B cell (primary cell): Measurements from ENCODE around the gene PARP8. TPM values are rescaled to one million over a fixed set of nuclear protein-coding genes. Genes with fewer than 3 reads are reported as not detected.

Experiments used
- ATAC-seq: fragments of 200-7000 bp; cut with Tn5 transposase; one replicate; pipeline ENCODE4 v1.10.0; 2021; ENCODE audit warnings: low read depth, mild to moderate bottlenecking, moderate number of reproducible peaks, moderate library complexity
- CTCF ChIA-PET: fragments of 350-600 bp; sonication (Branson Sonifier 250); formaldehyde crosslinking; loops from one replicate; lab custom pipeline; 2021; ENCODE audit warnings: antibody characterized with exemption, inconsistent platforms; lab: Charles Lee
- POLR2A ChIA-PET: fragments of 350-600 bp; sonication (Branson Sonifier 250); formaldehyde crosslinking; loops from one replicate; lab custom pipeline; 2021; ENCODE audit warnings: antibody characterized with exemption; lab: Charles Lee
- DNase-seq: peaks from one replicate; pipeline ENCODE4 v3.0.0; 2013
- H2AFZ ChIP-seq: 2 replicates; pipeline ENCODE4 v1.6.1; 2012; ENCODE audit warnings: mild to moderate bottlenecking, low read depth, low read length; ENCODE audit not compliant: insufficient read depth, poor library complexity, severe bottlenecking
- H3K27ac ChIP-seq, 2 donors: 1 replicate in 1 of 2; 2 replicates in 1 of 2; pipeline ENCODE4 v1.5.1; 2012 to 2013; ENCODE audit warnings: low read length in 2 of 2, mild to moderate bottlenecking in 2 of 2, moderate library complexity in 1 of 2
- H3K27me3 ChIP-seq, 4 experiments: fragments of 200-600 bp in 1 of 4; sonication (generic) in 1 of 4; replicated peaks in 1 of 4; 1 replicate in 2 of 4; 2 replicates in 2 of 4; pipeline versions ENCODE4 v1.6.1 to v1.7.0; 2013 to 2016; ENCODE audit warnings: low read length in 3 of 4, mild to moderate bottlenecking in 2 of 4, mixed read lengths in 1 of 4, moderate library complexity in 1 of 4; ENCODE audit not compliant: insufficient read depth in 4 of 4, control insufficient read depth in 3 of 4; ENCODE audit errors: control extremely low read depth in 1 of 4
- H3K36me3 ChIP-seq, 2 experiments: replicated peaks in 1 of 2; 1 replicate in 1 of 2; 2 replicates in 1 of 2; pipeline versions ENCODE4 v1.6.1 to v1.7.1; 2013; ENCODE audit warnings: low read length in 1 of 2; ENCODE audit not compliant: insufficient read depth in 2 of 2, control insufficient read depth in 1 of 2; ENCODE audit errors: control extremely low read depth in 1 of 2, extremely low read depth in 1 of 2
- H3K4me1 ChIP-seq, 2 donors: fragments of 200-600 bp in 1 of 2; sonication (generic) in 1 of 2; 1 replicate in 1 of 2; 2 replicates in 1 of 2; pipeline versions ENCODE4 v1.5.1 to v1.6.1; 2013 to 2017; ENCODE audit warnings: low read length in 2 of 2; ENCODE audit not compliant: control insufficient read depth in 2 of 2, insufficient read depth in 2 of 2
- H3K4me2 ChIP-seq: replicated peaks from 2 replicates; pipeline ENCODE3; 2012; ENCODE audit warnings: mild to moderate bottlenecking, low read depth, low read length; ENCODE audit not compliant: poor library complexity, severe bottlenecking
- H3K4me3 ChIP-seq, 5 experiments: fragments of 200-600 bp in 1 of 5; sonication (generic) in 1 of 5; 1 replicate in 3 of 5; 2 replicates in 2 of 5; pipeline versions ENCODE4 v1.5.1 to v1.7.0; 2011 to 2016; ENCODE audit warnings: low read length in 4 of 5, mild to moderate bottlenecking in 4 of 5, low read depth in 2 of 5, control low read depth in 1 of 5, moderate library complexity in 1 of 5; ENCODE audit not compliant: insufficient read depth in 1 of 5; ENCODE audit errors: control extremely low read depth in 1 of 5, extremely low read depth in 1 of 5
- H3K79me2 ChIP-seq: fragments of 200-600 bp; sonication (generic); one replicate; pipeline ENCODE4 v1.6.0; 2016; ENCODE audit warnings: low read length; ENCODE audit not compliant: control insufficient read depth, insufficient read depth
- H3K9ac ChIP-seq: fragments of 200-600 bp; sonication (generic); 2 replicates; pipeline ENCODE4 v1.6.1; 2017; ENCODE audit warnings: mild to moderate bottlenecking, low read length, moderate library complexity
- H3K9me3 ChIP-seq, 3 donors: one replicate each; pipeline versions ENCODE4 v1.6.1 to v1.7.1; 2013; ENCODE audit warnings: low read length in 2 of 3; ENCODE audit not compliant: control insufficient read depth in 2 of 3, insufficient read depth in 1 of 3; ENCODE audit errors: control extremely low read depth in 1 of 3
- H4K20me1 ChIP-seq: 2 replicates; pipeline ENCODE4 v1.6.0; 2012; ENCODE audit warnings: mild to moderate bottlenecking, low read length; ENCODE audit not compliant: insufficient read depth, control insufficient read depth, poor library complexity, severe bottlenecking
- H3K27ac Mint-ChIP-seq: one replicate; pipeline ENCODE4 v1.8.0; 2021; ENCODE audit warnings: mixed read lengths
- H3K27me3 Mint-ChIP-seq: one replicate; pipeline ENCODE4 v1.8.0; 2021; ENCODE audit warnings: mixed read lengths
- H3K4me1 Mint-ChIP-seq: one replicate; pipeline ENCODE4 v1.8.0; 2021; ENCODE audit warnings: mixed read lengths
- H3K4me3 Mint-ChIP-seq: one replicate; pipeline ENCODE4 v1.8.0; 2021; ENCODE audit warnings: mixed read lengths
- H3K9me3 Mint-ChIP-seq: one replicate; pipeline ENCODE4 v1.8.0; 2022; ENCODE audit warnings: mixed read lengths; ENCODE audit not compliant: insufficient read depth
- EZH2 ChIP-seq: IDR thresholded peaks from 2 replicates; pipeline ENCODE4 v1.6.1; 2012; ENCODE audit warnings: borderline replicate concordance, low read depth, mild to moderate bottlenecking, moderate library complexity, low read length; ENCODE audit not compliant: insufficient read depth, poor library complexity, severe bottlenecking
- WGBS: methylation state at CpG from one replicate; pipeline ENCODE4 v1.1.5; 2013; ENCODE audit warnings: missing lambda C conversion rate; ENCODE audit not compliant: insufficient coverage; 5-methylcytosine and 5-hydroxymethylcytosine counted together
- intact Hi-C: fragments of 100-400 bp; cut with micrococcal nuclease; formaldehyde crosslinking; loops from one replicate; pipeline ENCODE4 v1.10.0; 2022
- polyA plus RNA-seq: library from polyadenylated mRNA; depleted of rRNA; stranded (reverse); fragments of >200 nt; gene quantifications from 2 replicates; pipeline ENCODE4 v1.2.3, GENCODE V29; 2012
- total RNA-seq, 2 donors: library from RNA; stranded (reverse); fragments of 120-200 nt in 1 of 2; gene quantifications; 1 replicate in 1 of 2; 2 replicates in 1 of 2; pipeline versions ENCODE4 v1.2.3 to v1.2.4, GENCODE V29; 2013 to 2022
- TF ChIP-seq, protein P1 (sequence below): fragments of 200-600 bp; IDR thresholded peaks from one replicate; pipeline ENCODE4 v1.8.0; 2022; ENCODE audit warnings: antibody characterized with exemption, mild to moderate bottlenecking

The PARP8 gene
- total and polyA plus RNA-seq, 2 donors (not counting 1 experiment from before 2014, with no cell fraction given) = 36.2 to 83.6 TPM

DNA sequence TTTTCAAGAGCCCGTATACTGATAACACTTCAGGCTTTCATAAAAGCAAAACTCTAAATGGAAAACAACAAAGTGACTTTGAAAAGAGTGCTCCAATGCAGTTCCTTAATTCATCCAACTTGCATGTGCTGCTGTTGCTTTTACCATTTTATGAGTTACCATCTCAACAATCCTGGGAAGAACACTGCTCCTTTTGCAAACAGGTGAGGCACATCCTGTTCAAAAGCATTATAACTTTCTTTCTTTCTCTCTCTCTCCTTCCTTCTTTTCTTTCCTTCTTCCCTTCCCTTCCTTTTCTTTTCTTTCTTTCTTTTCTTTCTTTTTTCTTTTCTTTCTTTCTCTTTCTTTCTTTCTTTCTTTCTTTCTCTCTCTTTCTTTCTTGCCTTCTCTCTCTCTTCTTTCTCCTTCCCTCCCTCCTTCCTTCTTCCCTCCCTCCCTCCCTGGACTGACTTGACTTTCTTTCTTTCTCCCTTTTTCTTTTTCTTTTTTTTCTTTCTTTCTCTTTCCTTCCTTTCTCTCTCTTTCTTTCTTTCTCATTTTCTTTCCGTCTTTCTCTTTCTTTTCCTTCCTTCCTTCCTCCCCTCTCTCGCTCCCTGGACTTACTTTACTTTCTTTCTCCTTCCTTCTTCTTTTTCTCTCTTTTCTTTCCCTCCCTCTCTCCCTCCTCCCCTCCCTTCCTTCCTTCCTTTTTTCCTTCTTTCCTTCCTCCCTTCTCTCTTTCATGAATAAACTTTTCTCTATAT is 11.2 kb upstream of the PARP8 start:
- no peaks in the 10 kb centered on the region for H4K20me1 ChIP-seq
- H3K9me3 Mint-ChIP-seq = peaks cover 5% of the 10 kb centered on the region
- ATAC-seq (no peak), DNase-seq (no peak)
- ChIA-PET CTCF (interaction anchor here (0.5 kb wide), 1 partner anchor 140 kb away, joined by 3 read pairs; no protein-coding TSS in a partner anchor), POLR2A (no interaction called here)
- H3K4me3 ChIP-seq = no peak overlapping the region
- no peaks in the 10 kb centered on the region for H3K27me3 ChIP-seq
- peak overlapping the region; percentile 57 for H3K4me2 ChIP-seq
- H3K4me1 ChIP-seq = peaks cover 17 to 22% of the 10 kb centered on the region in 2 donors
- H3K27me3 Mint-ChIP-seq = no peaks in the 10 kb centered on the region
- H3K36me3 ChIP-seq = no peaks in the 10 kb centered on the region
- no peak overlapping the region for H2AFZ ChIP-seq
- 78% methylated on average over 3 of the region's 3 CpGs for WGBS
- H3K27ac ChIP-seq = no peak overlapping the region
- H3K4me3 Mint-ChIP-seq = no peak overlapping the region
- H3K9ac ChIP-seq = no peak overlapping the region
- no peak overlapping the region for H3K27ac Mint-ChIP-seq
- H3K4me1 Mint-ChIP-seq = peaks cover 22% of the 10 kb centered on the region
- intact Hi-C loops = no loop called here
- no peaks in the 10 kb centered on the region for H3K79me2 ChIP-seq
- TF ChIP-seq, protein P1, sequence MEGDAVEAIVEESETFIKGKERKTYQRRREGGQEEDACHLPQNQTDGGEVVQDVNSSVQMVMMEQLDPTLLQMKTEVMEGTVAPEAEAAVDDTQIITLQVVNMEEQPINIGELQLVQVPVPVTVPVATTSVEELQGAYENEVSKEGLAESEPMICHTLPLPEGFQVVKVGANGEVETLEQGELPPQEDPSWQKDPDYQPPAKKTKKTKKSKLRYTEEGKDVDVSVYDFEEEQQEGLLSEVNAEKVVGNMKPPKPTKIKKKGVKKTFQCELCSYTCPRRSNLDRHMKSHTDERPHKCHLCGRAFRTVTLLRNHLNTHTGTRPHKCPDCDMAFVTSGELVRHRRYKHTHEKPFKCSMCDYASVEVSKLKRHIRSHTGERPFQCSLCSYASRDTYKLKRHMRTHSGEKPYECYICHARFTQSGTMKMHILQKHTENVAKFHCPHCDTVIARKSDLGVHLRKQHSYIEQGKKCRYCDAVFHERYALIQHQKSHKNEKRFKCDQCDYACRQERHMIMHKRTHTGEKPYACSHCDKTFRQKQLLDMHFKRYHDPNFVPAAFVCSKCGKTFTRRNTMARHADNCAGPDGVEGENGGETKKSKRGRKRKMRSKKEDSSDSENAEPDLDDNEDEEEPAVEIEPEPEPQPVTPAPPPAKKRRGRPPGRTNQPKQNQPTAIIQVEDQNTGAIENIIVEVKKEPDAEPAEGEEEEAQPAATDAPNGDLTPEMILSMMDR = peak; percentile 34
- no peak for TF ChIP-seq EZH2
- H3K9me3 ChIP-seq = no peaks in the 10 kb centered on the region

- Mint-ChIP-seq H3K4me1 (peaks cover 22% of the 10 kb centered on the region), H3K9me3 (peaks cover 5% of the 10 kb centered on the region), H3K27me3 (no peaks in the 10 kb centered on the region), H3K4me3 (no peak overlapping the region), H3K27ac (no peak overlapping the region)
- Histone ChIP-seq H4K20me1 (no peaks in the 10 kb centered on the region), H3K4me1 (peaks cover 17 to 22% of the 10 kb centered on the region in 2 donors), H3K9me3 (no peaks in the 10 kb centered on the region), H3K4me2 (no peak overlapping the region), H3K9ac (no peak overlapping the region), H3K27ac (no peak overlapping the region), H2AFZ (no peak overlapping the region), H3K27me3 (no peaks in the 10 kb centered on the region), H3K36me3 (no peaks in the 10 kb centered on the region), H3K4me3 (no peak overlapping the region), H3K79me2 (no peaks in the 10 kb centered on the region)
- no peak for ATAC-seq
- CTCF ChIA-PET = interaction anchor here (0.5 to 0.6 kb wide), 2 partner anchors 14 to 141 kb away, joined by 3 to 5 read pairs; no protein-coding TSS in a partner anchor
- TF ChIP-seq, protein P1 = no peak
- TF ChIP-seq EZH2 = no peak
- POLR2A ChIA-PET = no interaction called here
- no peak for DNase-seq
- intact Hi-C loops = no loop called here
- WGBS = no CpG with 5 or more reads among the region's 2 CpGs
These were observed 10.6 kb upstream of the PARP8 start for GRCh38 chr5:50655810-50656205.
